ENCODE results near the gene APBB2. TPM values are rescaled to one million over a fixed set of nuclear protein-coding genes. Genes with fewer than 3 reads are reported as not detected.
"Not testable (repeated sequence)": the region's sequence is repeated elsewhere in the genome, so short reads cannot be mapped to it uniquely, and the experiment has no call there.

The APBB2 gene
- total RNA-seq, 1 experiment from 2014 or later: 14.4 TPM

GRCh38 chr4:40827758-40828157 lies 386.6 kb downstream of the APBB2 start:
- DNase-seq (ENCODE audit: low spot score): no peak

GRCh38 chr4:40826821-40827220 lies 387.5 kb downstream of the APBB2 start:
- no peak for DNase-seq (ENCODE audit: low spot score)

GRCh38 chr4:40825014-40825838 lies 389.1 kb downstream of the APBB2 start:
- DNase-seq (ENCODE audit: low spot score): no peak

GRCh38 chr4:40822420-40823166 lies 391.7 kb downstream of the APBB2 start:
- no peak for DNase-seq (ENCODE audit: low spot score)

- DNase-seq (ENCODE audit: low spot score): no peak
Observed at GRCh38 chr4:40820101-40820500, 394.2 kb downstream of the APBB2 start.

- DNase-seq (ENCODE audit: low spot score): not testable (repeated sequence)
Observed at GRCh38 chr4:40817157-40817556, 397.2 kb downstream of the APBB2 start.

- no peak for DNase-seq (ENCODE audit: low spot score)
Observed at GRCh38 chr4:40812856-40813255, 401.5 kb downstream of the APBB2 start.

GRCh38 chr4:40812386-40812785 lies 402.0 kb downstream of the APBB2 start:
- DNase-seq (ENCODE audit: low spot score): no peak

- DNase-seq (ENCODE audit: low spot score): no peak
Observed at GRCh38 chr4:40811956-40812355, 402.4 kb downstream of the APBB2 start.

- no peak for DNase-seq (ENCODE audit: low spot score)
Observed at GRCh38 chr4:40808926-40809457, 405.4 kb downstream of the APBB2 start.

GRCh38 chr4:40804598-40804997 lies 409.7 kb downstream of the APBB2 start:
- DNase-seq (ENCODE audit: low spot score): no peak

GRCh38 chr4:40800064-40800463 lies 414.3 kb downstream of the APBB2 start:
- DNase-seq (ENCODE audit: low spot score): no peak

- DNase-seq (ENCODE audit: low spot score): no peak
Observed at GRCh38 chr4:40789771-40790170, 424.6 kb downstream of the APBB2 start.

GRCh38 chr4:40789031-40789430 lies 425.3 kb downstream of the APBB2 start:
- no peak for DNase-seq (ENCODE audit: low spot score)

GRCh38 chr4:40788331-40788730 lies 426.0 kb downstream of the APBB2 start:
- DNase-seq (ENCODE audit: low spot score): no peak

- no peak for DNase-seq (ENCODE audit: low spot score)
Observed at GRCh38 chr4:40785727-40786126, 428.6 kb downstream of the APBB2 start.

GRCh38 chr4:40782876-40783275 lies 431.5 kb downstream of the APBB2 start:
- no peak for DNase-seq (ENCODE audit: low spot score)

GRCh38 chr4:40778090-40778489 lies 436.3 kb downstream of the APBB2 start:
- DNase-seq (ENCODE audit: low spot score): no peak

GRCh38 chr4:40769266-40769665 lies 445.1 kb downstream of the APBB2 start:
- DNase-seq (ENCODE audit: low spot score): no peak

GRCh38 chr4:40763228-40763716 lies 451.1 kb downstream of the APBB2 start:
- no peak for DNase-seq (ENCODE audit: low spot score)

All from HT-29 (cell line).